T-helper 1 cell (primary cell): ENCODE measurements around the gene ADCK1.

Experiments used
- DNase-seq, 5 donors: peaks; one replicate each; pipeline ENCODE4 v3.0.0-alpha.2; 2012 to 2020

ADCK1 gene

DNA sequence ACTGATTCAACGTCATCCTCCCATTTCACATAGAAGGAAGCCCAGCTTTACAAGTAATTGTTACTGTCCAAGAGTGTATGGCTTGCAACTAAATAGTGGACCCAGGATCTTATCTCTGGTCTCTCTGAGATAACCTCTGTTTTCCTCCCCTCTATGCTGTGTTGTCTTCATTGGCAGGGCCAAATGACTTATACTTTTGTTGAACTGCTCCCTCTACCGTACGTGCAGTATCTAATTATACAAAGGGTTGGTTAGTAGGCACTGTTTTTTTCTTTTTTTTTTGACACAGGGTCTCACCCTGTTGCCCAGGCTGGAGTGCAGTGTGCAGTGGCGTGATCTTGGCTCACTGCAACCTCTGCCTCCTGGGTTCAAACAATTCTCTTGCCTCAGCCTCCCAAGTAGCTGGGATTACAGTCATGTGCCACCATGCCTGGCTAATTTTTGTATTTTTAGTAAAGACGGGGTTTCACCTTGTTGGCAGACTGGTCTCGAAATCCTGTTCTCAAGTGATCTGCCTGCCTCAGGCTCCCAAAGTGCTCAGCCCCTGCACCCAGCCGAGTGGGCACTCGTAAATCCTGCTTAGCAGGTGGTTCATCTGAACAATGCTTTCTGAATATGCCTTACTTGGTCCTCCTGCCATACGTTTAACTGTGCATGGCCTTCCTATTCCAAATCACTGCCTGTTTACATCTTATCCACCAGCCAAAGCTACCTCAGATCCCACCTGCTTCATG is 162.1 kb downstream of the ADCK1 start:
- no peak for DNase-seq

DNA sequence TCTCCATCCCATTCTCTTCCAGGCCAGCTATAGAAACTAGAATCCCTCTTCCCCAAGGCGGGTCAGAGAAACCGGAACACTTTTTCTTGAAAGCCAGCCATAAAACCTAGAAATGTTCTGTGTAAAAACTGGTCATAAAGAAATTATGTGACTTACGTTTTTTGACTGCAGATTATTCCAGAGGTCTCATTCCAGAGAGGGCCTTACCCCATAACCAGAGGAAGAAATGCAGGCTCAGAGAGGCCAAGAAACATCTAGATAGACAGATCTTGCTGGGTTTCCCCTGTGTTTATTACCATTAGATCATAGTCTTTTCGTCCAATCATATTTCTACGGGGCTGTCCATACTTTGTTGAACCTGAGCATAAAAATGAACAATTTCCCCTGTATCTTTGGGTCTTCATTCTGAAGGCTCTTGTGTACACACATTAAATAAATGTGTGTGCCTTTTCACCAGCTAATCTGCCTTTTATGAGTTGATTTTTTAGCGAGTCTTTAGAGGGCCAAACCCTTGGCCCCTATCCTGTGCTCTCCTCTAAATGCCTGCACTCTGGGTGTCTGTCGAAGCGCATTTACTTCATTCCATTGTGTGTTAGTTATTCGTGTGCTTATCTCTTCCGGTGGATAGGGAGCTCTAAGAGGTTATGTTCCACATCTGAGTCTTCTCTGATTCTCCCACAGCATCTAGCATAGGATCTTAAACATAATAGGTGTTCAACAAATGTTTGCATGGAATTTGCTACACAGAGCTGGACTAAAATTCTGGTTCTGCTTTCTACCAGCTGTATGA is 163.0 kb downstream of the ADCK1 start:
- no peak for DNase-seq

DNA sequence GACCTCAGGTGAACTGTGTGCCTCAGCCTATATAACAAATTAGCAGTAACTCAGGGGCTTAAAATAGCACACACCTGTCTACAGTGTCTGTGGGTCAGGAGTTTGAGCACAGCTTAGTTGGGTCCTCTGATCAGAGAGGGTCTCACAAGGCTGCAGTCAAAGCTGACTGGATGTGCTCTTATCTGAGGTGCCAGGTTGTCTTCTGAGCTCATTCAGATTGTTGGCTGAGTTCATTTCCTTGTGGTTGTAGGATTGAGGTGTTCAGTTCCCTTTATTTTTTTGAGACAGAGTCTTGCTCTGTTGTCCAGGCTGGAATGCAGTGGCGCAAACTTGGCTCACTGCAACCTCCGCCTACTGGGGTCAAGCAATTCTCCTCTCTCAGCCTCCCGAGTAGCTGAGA is 164.7 kb downstream of the ADCK1 start:
- DNase-seq, result no peak

DNA sequence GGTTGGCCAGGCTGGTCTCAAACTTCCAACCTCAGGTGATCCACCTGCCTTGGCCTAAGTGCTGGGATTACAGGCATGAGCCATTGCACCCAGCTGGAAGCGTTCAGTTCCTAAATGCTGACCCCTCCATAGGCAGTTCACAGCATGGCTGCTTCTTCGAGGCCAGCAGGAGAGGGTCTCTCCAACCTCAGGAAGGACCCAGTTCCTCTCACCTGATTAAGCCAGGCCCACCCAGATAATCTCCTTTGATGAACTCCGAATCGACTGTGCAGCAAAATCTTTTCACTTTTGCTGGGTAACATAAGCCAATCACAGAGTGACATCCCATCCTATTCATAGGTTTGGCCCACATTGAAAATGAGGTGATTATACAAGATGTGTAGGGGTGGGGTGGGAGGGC is 165.1 kb downstream of the ADCK1 start:
- no peak for DNase-seq

DNA sequence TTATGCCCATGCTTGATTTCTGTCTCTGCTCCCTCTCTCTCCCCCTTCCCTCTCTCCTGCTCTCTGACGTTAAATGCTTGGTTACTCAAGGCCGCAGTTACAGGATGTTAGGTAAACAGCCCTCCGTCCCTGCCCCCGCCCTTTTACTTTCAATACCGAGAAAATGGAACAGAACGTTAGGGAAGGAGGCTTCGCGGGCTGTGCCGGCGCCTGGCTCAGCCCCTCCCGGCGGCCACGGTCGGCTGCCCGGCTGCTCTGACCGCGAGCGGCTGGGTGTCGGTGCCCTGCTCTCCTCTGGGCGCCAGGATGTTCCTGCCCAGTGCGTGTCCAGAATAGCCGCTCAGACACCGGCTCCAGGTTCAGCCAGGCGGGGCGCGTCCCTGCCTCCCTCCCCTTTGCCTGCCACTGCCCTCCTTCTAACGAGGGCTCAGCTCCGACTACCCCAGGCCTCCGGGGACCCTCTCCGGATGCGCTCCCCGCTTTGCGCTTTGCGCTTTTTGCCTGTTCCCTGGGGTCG is 166.1 kb downstream of the ADCK1 start:
- peak in 1 of 5 donors; percentile 71 for DNase-seq

DNA sequence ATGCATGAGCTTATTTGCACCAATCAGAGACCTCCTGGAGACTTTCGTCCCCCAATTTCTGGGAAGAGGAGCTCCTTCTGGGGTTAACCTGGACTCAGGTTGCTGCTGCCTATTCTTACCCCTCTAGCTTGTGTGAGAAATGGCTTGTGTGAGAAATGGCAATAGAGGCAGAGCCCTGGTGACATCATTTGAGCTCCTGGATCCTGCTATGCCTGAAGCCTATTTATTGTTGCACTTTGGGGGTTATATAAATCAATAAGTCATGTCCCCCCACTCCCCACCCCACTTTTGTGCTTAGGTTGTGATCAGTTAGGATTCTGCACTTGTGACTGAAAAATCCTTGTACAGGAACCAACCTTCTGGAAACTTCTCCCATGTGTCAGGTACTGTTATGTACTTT is 167.2 kb downstream of the ADCK1 start:
- DNase-seq, result no peak

DNA sequence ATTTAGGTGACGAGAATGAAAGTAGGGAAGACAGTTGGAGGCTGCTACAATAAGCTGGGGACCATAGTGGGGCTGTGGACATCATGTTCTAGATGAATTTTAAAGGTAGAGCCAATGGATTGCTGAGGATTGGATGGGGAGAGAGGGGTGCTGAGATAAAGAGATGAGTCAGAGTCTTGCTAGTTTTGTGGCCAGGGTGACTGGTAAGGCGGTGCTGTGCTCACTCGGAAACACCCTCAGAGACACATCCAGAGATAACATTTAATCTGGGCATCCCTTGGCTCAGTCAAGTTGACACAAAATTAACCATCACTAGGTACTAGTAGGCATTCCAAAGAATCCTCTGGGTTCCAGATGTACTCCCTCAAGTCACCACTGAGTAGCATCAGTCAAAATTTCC is 170.7 kb downstream of the ADCK1 start:
- no peak for DNase-seq

DNA sequence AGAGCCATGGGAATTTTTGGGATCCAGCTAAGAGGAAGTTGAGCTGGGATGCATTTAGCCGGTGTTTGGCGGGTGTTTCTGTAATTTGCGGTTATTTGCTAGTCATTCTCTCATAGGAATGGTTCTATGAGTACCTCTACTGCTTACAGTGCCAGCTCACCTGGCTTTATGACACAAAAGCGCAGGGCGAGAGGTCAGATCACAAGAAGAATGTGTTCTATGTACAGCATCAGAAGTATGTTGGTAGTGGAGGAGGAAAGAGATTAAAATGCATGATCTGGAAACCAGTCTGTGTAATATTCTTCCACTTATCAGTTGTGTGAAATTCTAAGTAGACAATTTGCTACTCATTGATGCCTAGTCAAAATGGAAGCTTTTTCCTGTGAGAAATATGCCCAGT is 173.3 kb downstream of the ADCK1 start:
- no peak for DNase-seq

DNA sequence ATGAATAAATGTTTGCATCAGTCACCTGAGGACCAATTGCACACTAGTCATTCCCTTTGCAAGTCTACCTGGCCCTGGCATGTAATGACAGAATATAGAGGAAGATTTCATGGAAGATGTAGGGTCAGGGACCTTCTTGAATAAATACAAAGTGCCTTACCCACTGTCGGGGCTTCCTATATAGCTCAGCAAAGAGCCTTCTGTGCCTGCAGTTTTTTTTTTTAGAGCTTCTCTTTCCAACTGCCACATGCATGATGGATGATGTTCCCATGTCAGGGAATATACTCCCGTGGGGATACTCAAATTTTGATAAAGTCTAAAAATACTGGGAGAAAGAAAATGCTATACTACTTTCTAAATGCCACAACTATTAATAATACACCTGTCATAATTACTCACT is 176.7 kb downstream of the ADCK1 start:
- no peak for DNase-seq

DNA sequence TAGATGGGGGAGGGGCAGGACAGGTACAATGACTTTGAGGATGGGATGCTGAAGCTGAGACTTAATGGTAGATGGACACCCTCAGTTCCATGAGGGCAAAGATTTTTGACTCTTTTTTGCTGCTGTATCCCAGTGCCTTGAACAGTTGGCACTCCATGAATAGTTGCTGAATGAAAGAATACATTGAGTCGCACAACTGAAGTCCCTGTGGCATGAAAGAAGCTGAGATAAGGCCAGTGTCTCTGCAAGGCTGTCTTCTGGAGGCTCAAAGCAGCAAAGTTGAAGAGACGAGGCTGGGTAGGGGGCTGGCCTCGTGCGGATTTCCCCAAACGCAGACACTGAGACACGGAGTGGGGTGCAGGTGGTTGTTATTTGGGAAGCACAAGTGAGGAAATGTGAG is 179.3 kb downstream of the ADCK1 start:
- DNase-seq, result no peak

DNA sequence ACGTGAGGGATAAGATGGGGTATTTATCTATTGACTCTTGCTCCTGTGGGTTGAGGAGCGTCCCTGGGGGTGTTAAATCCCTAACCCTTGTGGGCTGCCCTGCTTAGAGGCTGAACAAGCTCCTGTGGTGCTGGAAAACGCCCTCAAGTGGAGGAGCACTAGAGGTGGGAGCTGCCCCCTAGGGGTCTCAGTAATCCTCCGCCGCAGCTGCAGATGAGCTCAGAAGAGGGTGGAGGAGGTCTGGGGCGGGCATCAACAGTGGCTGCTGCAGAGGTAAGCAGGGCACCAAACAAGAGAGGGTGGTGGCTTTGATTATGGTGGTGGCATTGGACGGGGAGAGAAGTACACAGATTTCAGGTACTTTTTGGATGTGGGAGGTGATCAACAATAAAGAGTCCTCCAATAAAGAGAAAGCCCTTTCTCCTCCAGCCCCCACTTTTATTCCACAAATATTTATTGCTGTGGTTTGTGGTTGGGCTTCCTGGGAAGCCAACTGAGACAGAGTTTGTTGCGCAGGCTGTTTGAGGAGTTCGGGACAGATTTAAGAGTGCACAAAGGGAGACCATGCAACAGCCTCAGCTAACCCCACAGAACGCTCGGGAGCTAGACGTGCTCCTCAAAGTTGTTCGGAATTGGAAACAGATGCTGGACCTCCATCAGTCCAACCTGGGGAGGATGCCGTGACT is 179.9 kb downstream of the ADCK1 start:
- DNase-seq, result no peak

DNA sequence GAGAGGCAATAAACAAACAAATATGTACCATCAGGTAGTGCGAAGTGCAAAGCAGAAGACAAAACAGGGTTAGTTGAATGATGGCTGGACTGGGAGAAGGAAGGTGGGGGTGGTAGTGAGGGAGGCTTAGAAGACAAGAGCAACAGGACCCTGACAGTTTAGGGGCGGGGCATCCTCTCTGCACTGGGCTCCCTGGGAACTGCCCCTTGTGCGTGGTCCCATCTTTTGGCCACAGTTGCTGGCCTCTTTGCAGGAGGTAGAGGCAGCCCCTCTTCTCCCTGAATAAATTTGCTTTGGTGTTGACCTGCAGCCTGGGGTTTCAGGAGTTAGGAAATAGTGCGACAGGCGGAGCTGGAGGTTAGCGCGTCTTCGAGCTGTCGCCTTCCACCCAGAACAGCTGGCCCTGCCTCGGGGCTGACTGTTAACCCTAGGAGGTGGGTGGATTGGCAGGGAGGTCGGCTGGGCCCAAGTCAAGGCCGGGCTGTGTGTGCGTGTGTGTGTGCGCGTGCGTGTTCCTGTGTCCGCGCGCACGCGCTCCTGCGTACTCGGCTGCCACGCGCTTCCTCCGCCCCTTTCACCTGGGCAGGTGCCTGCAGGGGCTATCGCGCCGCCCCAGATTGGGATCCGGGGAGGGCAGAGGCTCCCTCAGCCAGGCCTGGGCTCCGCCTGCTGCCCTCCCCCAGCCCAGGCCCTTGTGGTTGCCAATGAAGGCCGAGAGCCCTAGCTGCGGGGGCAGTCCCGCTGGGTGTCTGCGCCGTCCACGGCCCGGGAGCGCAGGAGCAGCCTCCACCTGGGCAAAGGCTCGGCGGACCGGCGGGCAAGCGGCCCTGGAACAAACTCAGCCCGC is 180.8 kb downstream of the ADCK1 start:
- DNase-seq, result no peak
